SK-N-MC (cell line): ENCODE measurements around the gene SCFD2.

ENCODE experiments used
- EZH2 ChIP-seq: fragments of 200-600 bp; sonication (generic); IDR thresholded peaks from one replicate; pipeline ENCODE4 v1.6.1; 2017; ENCODE audit warnings: antibody characterized with exemption
- POLR2AphosphoS5 ChIP-seq: IDR thresholded peaks from 2 replicates; pipeline ENCODE4 v1.6.1; 2012; ENCODE audit warnings: mild to moderate bottlenecking, low read depth, low read length, borderline replicate concordance

DNA sequence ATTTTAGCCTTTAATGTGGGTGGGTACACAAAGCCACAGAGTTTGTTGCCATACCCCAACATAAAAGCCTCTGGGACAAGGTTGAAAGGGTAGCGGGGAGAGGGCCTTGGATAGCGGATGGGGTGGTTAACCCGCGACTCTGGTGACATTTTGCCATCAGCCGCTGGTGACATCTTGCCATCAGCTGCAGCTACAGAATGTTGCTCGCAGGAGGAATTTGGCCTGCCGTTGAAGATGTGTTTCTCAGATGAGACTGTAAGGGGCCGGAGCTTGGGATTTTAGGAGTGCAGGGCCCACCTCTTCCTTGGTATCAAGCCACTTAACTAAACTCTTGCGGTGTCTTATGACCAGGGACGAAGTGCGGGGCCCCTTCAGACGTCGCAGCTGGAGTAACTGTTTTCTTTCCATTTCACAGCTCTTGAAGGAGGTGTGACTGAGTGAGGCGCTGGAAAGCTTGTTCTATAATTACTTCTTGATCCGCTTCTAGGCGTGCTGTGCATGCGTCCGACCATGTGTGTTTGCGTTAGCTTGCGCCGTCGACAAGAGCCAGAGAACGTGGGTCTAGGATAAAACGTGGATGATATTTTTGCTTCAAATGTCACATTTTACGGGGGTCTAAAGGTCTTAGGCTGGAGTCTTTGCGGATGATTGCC lies 504.6 kb downstream of the SCFD2 start:
- TF ChIP-seq POLR2AphosphoS5 (no peak), EZH2 (no peak)
